HG02610 (cell line): ENCODE results near the gene NDST1.
"Not testable (repeated sequence)": the region's sequence is repeated elsewhere in the genome, so short reads cannot be mapped to it uniquely, and the experiment has no call there.

Experiments used
- ATAC-seq: cut with Tn5 transposase; IDR thresholded peaks from one replicate; pipeline ENCODE4 v1.9.1; 2021; ENCODE audit warnings: mild to moderate bottlenecking, moderate library complexity; ENCODE audit not compliant: unreplicated experiment

NDST1 gene

GRCh38 chr5:150506571-150507473, 1.1 kb upstream of the NDST1 start:
- ATAC-seq = no peak

- ATAC-seq = no peak
These were observed 328 bp downstream of the NDST1 start for GRCh38 chr5:150508277-150508640.

GRCh38 chr5:150508828-150509227, 897 bp downstream of the NDST1 start:
- no peak for ATAC-seq

- no peak for ATAC-seq
These were observed 2.1 kb downstream of the NDST1 start for GRCh38 chr5:150509992-150510391.

DNA sequence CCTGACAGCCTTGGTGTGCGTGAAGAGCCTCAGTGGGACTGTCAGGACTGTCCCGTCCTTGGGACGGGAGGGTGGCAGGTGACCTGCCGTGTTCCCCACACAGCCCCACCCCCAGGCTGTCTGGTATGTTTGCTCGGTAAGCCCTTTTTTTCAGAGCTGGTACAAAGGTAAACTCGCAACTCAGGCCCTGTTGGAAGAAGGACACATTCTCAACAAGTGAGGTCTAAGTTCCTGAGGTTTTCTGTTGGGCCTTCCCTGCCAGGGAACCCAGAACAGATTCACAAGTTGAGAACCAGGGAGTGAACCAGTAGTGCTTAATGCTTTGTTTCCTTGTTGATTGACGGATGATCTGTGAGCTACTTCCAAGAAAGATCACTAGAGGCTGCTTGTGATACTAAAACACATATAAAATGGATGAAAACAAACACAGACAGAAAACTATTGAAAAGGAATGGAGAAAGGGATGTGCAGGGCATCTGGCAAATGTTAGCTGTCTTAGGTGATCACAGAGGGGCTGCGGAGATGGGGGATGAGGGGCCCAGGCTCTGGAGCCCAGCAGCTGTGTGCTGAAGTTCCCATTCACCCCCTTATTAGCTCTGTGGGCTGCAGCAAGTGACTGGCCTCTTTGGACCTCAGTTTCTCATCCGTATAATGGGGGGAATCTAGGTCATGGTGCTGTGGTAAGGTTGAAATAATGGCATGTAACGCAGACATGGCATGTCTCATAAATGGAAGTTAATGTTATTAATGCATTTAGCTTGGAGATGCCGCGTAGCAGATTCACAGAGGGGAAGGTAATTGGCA, 2.7 kb downstream of the NDST1 start:
- no peak for ATAC-seq

DNA sequence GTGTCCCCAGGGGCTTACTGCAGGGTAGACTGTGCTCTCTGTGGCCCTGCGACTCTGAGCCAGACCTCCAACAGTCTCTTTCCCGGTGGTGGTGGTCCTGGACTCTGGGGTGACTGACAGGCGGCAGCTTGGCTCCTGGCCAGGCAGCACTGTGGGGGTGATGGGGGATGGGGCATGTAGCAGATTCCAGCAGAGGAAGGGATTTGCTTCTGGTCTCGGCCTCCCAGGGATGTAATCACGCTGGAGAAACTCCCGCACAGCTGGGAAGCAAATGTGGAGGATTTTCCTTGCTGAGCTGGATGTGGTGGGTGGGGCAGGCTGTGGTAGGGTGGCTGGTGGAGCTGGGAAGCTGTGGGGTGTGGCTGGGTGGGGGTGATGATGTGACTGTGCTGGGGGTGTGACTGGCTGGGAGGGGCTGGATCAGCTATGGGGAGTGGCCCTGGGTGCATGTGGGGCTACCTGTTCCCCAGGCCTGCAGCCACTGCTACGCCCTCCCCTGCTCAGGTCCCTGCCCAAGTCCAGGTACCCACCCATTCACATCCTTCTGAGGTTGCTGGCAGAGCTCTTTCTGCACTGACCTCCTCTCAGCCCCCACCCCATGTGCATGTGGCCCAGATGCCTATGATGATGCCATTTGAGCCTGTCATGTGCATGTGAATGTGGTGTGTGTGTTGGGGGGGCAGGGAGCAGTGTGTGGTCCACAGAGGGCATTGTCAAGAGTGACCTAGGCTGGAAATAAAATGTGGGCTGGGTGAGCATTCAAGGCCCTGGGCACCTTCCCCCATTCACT, 3.8 kb downstream of the NDST1 start:
- no peak for ATAC-seq

DNA sequence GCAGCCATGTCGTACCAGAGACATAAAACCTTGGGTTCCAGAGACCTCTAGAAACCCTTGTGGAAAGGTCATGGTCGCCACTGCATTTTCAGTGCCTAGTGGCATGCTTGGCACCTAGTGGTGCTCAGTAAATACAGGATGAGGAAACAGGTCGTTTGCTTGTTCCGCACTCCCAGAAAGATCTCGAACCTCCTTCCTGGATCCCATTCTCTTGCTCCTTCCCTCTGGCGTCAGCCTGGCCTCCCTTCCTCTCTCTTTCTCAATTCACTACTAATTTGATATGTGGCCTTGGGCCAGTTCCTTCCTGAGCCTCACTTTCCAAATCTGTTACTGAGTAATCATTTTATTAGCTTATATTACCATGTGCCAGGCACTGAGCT, 4.4 kb downstream of the NDST1 start:
- no peak for ATAC-seq

- ATAC-seq = no peak
These were observed 5.7 kb downstream of the NDST1 start for GRCh38 chr5:150513375-150514309.

- ATAC-seq = no peak
These were observed 6.8 kb downstream of the NDST1 start for GRCh38 chr5:150514708-150515211.

DNA sequence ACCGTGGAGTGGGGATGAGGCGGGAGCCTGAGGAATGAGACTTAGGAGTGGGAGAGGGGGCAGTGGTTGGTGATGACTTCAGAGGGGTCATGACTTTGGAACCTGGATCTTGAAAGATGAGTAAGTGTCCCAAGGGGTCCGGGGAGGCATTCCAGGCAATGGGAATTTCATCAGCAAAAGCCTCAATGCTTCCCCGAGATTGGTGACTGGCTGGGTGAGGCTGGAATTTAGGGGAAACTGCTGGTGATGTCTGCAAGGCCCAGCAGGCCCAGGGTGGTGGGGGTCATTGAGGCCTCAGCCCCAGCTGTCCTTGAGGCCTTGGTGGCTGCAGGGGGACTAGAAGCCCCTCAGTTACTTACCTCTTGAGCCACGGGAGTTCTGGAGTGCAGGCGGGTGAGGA, 7.5 kb downstream of the NDST1 start:
- no peak for ATAC-seq

DNA sequence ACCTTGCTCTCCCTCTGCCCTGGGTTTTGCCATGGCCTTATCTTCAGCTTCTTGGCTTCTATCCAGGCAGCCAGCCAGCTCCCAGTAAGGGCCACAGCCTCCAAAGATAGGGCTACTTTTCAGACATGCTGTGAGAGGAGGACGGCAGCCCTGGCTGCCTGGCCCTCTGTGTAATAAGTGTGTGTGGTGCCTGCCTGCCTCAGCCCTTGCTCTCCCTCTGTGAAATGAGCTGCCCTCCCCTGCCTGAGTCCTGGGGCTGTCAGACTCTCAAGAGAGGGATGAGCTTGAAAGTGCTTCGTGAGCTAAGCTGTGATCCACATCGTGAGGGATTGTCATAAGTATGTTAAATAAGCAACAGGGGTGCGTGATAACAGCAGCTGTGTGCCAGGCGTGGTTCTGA, 8.1 kb downstream of the NDST1 start:
- no peak for ATAC-seq

DNA sequence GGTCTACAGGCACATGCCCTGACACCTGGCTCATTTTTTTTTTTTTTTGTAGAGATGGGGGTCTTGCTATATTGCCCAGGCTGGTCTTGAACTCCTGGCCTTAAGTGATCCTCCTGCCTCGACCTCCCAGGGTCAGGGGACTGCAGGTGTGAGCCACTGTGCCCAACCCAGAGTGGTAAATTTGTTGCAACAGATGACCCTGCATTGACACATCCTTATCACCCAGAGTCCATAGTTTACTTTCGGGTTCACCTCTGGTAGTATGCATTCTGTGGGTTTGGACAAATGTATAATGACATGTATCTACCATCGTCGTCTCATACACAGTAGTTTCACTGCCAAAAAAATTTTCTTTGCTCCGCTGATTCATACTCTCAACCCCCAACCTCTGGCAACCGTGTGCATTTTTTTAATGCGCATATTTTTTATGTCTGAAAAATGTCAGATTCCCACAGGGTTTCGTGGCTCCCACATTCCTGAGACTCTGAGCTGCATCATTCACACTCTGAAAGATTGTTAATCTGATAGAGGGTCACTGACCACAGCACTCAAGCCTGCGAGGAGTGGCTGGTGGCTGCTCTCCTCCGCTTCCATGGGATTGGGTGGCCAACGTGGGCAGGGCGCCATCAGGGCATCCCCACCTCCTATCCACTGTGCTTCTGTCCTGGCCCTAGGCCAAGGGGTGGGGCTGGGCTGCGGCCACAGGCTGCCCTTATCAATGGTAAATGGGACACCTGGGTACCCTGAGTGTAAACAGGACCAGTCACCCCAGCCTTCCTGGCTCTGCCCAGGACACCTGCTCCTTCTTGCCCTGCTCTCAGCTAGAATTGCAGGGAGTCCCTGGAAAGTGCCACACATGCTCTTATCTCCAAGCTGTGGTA, 9.6 kb downstream of the NDST1 start:
- no peak for ATAC-seq

- ATAC-seq = not testable (repeated sequence)
These were observed 11.0 kb downstream of the NDST1 start for GRCh38 chr5:150518712-150519559.

DNA sequence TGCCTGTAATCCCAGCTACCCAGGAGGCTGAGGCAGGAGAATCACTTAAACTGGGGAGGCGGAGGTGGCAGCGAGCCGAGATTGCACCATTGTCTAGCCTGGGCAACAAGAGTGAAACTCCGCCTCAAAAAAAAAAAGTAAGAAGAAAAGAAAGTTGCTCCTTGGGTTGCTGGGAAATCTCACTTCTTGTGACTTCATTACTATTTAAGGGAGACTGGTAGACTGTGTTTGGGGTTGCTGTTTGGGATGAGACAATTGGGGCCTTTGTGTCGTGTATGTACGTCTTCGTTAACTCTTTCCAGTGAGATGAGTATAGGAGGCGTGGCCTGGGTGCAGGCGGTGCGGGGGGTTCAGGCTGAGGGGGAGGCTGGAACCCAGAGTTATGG, 11.6 kb downstream of the NDST1 start:
- no peak for ATAC-seq

GRCh38 chr5:150519978-150520377, 12.0 kb downstream of the NDST1 start:
- no peak for ATAC-seq

DNA sequence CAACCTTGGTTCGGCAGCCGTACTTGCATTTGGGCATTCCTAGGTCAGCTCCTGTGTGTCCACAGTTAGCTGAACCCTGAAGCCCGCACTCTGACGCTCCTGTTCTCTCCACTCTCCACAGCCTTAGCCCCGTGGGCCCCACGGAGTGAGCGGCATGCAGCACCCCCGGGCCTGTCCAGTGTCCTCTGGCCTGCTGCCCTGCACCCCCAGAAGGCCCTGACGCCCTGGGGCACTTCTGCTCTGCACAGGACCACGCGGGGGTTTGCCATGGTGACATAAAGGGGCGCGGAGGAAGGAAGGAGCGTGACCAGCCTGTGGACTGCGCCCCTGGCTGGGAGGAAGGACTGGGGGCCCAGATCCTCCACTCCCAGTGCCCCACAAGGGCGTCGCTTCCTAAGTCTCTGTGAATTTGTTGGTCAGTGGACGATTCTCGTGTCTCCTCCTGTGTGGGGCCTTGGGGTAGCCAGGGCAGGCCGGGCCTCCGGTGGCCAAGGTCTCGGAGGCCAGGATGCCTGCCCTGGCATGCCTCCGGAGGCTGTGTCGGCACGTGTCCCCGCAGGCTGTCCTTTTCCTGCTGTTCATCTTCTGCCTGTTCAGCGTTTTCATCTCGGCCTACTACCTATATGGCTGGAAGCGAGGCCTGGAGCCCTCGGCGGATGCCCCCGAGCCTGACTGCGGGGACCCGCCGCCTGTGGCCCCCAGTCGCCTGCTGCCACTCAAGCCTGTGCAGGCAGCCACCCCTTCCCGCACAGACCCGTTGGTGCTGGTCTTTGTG, 13.0 kb downstream of the NDST1 start:
- ATAC-seq = no peak

GRCh38 chr5:150521522-150521817, 13.5 kb downstream of the NDST1 start:
- ATAC-seq = no peak
